NOMO-1 (cell line): Measurements from ENCODE around the gene SQSTM1.
"Not testable (repeated sequence)": the region's sequence is repeated elsewhere in the genome, so short reads cannot be mapped to it uniquely, and the experiment has no call there.

ENCODE experiments used
- DNase-seq, 2 experiments: peaks; one replicate each; lab custom pipeline; 2025; ENCODE audit not compliant: unreplicated experiment in 2 of 2; lab: John Stamatoyannopoulos, UW

Gene SQSTM1

DNA sequence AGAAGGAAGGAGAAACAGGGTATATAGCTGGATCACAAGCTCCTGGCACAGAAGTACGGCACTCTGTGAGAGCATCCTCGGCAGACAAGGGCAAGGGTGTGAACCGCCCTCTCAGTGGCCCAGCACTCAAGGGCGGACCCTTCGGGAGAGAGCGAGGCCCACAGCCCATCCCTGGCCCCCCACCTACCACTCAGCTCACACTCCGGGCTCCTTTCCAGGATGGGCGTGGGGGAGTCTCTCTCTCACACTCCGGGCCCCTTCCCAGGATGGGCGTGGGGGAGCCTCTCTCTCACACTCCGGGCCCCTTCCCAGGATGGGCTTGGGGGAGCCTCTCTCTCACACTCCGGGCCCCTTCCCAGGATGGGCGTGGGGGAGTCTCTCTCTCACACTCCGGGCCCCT, 50.8 kb downstream of the SQSTM1 start:
- DNase-seq = not testable (repeated sequence)

DNA sequence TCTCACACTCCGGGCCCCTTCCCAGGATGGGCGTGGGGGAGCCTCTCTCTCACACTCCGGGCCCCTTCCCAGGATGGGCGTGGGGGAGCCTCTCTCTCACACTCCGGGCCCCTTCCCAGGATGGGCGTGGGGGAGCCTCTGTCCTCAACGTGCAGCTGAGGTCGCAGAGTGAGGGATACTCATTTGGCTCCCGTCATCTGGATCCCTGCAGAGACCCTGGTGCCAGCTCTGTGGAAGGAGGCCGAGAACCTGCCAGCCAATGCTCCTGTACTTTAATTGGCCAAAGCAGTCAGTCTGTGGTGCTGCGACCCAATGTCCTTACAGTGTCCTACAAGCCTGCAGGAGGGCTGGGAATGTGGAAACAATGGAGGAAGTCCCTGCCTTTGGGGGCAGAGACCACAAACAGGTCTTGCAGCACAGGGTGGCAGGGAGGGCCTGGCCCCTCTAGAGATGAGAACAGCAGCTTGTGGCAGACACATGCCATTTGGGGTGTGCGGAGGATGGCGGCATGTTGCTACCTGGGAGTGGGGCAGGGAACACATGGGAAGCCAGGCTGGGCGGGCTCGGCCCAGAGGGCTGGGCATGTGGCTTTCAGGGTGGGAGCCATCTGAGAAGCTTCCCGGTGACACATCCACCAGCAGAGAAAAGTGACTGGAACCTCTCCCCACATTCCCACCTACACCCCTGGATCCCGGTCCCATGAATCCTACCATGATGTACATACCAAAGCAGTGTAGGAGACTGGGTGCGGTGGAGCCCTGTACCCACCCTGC, 51.5 kb downstream of the SQSTM1 start:
- DNase-seq = no peak

DNA sequence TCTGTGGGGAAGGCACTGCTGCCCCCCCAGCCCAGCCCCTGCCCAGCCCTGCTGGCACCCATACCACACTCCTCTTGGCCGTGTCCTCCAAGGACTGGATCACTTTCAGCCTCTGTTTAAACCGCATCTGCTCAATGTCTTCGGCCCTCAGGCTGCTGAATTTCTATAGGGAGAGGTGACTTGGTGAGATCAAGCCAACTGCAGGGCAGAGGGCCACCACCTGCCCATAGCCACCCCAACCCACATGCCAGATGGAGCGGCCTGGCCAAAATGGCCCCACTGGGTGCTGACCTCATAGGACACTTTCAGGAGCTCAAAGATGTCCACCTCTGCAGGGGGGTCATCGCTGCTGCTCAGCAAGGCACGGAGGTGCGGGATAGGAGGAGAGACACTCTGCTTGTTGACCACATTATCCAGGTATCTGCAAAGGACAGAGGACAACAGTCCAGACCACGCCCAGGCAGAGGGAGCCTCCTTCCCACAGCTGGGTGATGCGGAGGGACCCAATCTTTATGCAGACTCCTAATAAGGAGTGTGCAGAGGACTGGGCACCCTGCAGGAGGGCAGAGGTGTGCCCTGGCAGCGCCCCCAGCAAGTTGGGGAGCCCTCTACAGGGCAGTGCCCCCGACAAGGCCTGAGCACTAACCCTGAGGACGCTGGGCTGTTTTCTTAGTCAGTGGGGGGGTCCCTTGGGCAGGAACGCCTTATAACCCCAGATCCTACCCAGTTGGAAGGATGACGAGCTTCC, 52.3 kb downstream of the SQSTM1 start:
- DNase-seq = no peak

DNA sequence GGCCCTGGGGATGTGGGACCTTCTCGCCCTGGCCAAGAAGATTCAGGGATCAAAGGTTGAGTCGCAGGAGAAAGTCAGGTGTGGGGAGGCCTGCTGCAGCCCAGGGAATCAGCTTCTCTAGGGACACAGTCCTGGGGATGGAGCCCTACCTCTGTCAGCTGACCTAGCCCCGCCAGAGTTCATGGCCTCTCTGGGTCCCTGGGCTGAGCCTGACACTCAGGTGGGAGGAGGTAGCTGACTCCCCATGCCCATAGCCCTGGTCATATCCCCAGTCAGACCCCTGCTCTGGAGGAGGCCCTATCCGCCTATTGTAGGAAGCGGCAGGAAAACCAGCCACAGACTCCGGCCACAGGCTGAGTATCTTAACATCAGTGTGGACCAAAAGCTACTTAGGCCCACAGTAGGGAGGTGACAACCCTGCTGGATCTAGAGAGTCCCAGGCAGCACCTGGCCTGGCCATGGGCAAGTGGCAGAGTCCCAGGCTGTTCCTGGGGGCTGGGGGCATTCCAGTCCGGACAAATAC, 52.9 kb downstream of the SQSTM1 start:
- no peak for DNase-seq

DNA sequence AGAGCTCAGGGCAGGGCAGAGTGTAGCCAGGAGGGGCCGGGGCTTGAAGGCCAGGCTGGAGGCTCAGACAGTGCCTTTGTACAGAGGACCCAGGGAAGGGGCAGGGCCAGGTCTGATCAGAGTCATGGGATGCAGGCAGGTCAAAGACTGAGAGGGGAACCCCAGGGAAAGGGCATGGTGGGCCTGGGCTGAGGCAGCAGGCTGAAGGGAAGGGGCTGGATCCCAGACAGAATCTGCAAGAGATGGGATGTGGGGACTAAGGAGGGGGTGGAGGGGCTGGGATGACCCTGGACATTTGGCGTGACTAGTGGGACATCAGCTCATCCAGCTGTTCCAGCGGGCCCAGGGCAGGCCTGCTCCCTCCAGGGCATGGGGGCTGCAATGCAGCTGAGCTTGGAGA, 53.4 kb downstream of the SQSTM1 start:
- DNase-seq = no peak

DNA sequence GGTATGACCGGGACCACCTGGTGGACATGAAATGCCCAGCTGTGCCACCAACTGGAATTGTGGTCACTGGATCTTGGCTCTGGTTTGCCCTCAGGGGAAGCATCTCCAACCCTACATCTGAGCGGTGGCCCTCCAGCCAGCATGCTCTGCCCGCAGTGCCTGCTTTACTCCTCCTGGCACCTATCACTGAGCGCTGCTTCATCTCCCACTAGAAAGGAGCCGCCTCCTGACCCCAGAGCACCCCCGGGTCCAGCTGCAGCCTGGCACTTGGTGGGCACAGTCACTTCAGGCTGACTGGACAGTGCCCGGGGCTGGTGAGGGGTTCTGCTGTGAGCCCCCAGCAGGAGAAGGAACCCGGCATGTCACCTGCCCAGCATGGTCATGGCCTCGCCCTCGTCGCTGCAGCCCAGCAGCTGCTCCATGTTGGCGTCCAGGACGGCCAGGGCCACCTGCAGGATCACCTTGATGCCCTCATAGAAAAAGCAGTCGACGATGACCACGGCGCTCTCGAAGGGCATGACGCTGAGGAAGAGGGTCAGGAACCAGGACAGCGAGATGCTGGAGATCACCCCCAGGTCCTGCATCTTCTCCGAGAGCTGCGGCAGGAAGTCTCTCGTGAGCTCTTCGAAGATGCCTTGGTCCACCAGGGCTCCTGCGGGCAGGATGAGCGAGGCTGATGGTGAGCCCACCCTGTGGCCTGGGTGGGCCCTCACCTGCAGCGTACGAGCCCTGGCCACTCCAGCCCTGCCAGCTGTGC, 54.0 kb downstream of the SQSTM1 start:
- no peak for DNase-seq

DNA sequence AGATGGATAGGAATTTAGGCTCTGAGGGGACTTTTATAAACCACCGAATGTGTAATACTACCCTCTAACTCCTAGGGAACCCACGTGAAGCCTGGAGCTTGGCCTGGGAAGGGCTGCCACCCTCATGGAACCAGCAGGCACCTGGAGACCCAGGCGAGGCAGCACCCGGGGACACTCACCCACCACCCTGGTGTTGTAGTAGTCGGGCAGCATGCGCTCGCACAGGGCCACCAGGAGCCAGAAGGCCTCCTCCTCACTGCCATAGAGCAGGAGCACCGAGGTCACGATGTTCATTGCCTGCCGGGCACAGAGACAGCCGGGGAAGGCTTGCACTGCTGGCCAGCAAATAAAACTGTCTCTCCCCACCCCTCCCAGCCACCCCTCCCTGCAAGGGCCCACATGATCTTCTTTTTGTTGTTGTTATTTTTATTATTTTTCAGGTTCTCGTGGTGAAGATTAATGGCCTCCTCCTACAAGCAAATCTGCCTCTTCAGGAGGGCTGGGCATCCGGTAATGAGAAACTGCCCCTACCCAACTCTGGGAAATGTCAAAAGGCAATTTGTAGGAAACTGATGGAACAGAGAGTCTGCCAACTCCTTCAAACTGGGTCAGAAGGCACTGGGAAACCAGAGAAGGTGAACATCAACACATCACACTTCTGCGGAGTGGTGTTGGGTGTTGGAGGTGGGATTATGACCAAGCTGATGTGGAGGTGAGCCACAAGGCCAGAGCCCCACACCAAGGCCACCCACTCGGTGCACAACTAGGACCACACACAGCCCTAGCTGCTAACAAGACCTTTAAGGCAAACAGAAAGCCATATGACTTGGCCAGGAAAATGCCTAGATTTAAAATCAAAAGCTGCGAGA, 55.3 kb downstream of the SQSTM1 start:
- no peak for DNase-seq

DNA sequence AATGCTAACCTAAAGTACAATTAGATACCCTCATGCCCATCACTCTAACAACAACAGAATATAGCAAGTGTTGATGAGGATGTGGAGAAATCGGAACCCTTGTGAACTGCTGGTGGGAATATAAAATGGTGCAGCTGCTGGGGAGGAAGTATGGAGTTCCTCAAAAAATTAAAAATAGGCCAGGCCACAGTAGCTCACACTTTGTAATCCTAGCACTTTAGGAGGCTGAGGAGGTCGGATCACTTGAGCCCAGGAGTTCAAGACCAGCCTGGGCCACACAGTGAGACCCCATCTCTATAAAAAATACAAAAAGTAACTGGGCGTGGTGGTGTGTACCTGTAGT, 55.9 kb downstream of the SQSTM1 start:
- no peak for DNase-seq

DNA sequence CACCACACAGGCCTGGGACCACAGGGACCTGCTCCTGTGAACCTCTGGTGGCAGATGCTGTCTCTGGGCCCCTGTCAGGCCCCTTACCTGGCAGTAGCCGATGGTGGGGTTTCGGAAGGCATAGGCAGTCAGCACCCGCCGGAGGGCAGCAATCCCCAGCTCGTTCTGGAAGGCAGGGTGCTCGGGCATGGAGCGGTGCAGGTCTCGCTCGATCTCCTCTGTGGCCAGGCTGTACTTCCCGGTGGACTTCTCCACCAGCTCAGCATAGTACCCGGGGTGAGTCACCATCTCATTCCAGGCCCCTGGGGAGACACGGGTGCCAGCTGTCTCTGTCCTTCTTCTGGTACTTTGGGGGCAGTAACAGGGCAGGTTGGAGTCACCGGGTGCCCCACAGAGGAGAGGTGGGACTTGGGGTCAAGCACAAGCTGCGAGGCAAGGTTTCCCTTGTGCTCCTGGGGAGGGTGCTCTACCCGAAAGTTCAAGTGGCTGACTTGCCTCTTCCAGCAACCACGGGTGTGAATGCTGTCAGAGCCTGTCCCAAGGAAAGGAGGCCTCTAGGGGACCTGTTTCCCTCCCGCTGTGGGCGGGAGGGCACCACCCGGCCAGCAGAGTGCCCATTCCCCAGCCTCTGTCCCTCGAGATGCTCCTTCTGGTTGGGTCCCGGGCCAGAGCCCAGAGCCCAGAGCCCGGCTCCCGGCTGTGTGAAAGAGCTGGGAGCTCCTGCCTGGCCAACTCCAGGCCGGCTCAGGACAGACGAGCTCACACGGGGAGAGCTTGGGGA, 57.7 kb downstream of the SQSTM1 start:
- DNase-seq = no peak

DNA sequence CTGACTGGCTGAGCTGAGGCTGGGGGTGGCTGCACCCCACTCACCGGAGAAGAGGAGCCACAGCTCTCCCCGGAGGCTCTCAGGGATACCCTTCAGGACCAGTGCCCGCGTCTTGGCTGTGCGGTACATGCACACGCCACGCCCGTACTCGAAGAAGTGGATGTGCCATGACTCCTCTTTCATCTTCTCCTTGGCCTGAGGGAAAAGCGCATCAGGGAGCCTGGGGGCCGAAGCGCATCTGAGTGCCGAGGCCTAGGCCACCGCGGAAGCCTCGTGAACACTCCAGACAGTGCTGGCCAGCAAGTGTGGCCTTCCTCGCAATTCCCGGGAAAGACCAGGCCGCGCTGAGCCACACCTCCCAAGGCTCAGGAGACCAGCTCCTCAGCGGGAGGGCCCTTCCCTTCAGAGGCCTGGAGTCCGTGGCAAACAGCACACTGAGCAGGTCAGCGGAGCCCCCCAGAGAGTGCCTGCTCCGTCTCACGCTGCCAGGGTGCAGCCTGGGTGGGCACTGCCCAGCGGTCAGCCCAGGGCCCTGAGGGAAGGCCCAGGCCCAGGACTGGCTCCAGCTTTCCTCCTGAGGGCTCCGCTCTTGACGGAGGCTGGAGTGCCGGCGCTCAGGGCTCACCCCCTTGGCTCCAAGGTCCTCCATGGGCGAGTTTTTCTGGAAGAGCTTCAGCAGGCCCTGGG, 58.4 kb downstream of the SQSTM1 start:
- no peak for DNase-seq

DNA sequence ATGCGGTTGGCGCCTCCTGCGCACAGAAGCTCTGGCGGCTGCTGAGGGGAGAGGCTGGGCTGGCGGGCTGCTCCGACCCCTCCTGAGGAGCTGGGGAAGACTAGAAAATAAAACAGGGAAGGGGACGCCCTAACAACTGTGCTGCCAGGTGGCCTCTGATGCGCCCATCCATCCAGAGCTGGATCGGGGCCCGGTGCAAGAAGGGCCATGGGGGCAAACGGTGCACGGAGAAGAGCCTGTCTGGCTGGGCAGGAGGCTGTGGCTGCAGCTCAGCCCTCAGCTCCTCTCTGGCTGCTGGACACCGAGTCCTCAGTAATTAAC, 58.9 kb downstream of the SQSTM1 start:
- no peak for DNase-seq

DNA sequence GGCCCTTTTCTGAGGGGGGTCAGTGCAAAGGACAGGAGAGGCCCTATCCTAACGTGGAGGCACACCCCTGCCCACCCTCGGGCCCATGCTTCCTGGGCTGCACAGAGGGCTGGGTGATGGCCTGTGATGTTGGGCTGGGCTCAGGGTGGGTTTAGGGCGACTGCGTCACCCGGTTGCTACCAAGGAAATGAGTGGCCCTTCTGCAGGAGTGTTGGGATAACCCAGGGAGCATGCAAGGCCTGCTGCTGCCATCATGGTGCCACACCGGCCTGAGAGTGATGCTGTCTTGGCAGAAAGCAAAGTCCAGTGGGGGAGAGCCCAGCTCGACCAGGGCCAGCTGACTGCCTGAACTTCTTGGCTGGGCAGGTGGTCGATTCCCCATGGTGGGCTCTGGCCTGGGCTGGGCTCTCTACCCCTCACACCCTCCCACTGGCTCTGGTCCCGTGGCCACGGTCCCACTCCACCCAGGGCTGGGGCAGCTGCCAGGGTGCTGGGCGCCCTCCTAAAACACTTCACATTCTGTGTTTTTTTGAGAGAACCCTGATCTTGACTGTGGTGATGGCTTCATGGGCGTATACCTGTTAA, 59.5 kb downstream of the SQSTM1 start:
- no peak for DNase-seq

DNA sequence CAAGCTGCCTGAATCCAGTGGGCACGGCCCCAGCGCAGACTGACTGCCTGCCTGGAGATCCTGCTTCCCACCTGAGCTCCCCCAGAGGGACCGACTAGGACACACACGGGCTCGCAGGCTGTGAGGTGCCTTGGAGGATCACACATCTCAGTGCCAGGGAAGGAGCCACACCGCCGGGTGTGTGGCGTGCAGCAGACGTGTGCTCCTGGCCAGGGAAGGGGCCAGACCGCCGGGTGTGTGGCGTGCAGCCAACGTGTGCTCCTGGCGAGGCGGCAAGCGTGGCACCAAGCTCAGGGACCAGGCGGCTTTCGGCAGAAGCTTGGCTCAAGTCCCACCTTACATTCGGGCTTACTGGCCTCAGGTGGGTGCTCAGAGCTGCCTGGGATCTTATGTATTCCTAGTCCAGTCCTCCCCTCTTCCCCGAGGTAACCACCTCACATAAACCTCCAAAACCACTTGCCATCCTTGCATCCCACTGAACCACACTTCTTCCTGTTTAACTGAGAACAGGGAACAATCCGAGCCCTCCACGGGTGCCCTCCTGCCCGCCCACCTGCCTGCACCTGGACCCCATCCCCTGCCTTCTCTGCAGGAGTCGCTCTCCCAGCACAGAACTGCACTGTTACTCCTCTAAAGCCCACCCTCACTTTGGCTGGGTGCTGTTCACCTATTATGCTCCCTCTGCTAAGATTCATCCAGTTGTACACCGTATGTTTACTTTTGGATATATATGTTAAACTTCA, 60.3 kb downstream of the SQSTM1 start:
- no peak for DNase-seq

DNA sequence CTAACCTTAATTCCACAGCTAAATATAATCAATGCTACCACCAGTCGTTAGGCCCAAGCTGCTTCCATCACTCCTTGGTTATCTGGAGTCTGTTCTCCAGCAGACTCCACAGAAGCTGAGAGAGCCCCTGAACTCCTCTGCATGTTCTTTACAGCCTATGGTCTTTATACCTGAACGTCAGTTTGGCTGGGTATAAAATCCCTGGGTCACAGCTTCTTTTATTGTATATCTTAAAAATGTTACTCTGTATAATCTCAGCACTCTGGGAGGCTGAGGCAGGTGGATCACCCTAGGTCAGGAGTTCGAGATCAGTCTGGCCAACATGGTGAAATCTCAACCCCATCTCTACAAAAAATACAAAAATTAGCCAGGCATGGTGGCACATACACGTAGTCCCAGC, 61.6 kb downstream of the SQSTM1 start:
- DNase-seq = no peak

DNA sequence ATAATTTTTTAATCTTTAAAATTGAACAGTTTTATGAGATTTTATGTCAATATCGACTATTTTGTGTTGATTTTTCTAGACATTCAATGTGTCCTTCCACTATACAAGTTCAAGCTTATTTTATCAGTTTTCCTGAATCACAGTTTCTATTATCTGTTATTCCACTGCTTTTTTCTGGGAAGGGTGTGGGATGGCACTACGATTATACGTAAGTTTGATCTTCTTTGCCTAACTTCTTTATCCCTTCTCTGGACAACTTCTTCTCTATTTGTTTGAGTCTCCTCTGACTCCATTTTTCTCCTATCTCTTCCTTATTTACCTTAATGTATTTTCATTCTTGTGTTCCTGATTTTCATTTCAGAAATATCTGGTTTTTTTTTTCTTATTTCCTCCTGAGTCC, 62.5 kb downstream of the SQSTM1 start:
- no peak for DNase-seq

DNA sequence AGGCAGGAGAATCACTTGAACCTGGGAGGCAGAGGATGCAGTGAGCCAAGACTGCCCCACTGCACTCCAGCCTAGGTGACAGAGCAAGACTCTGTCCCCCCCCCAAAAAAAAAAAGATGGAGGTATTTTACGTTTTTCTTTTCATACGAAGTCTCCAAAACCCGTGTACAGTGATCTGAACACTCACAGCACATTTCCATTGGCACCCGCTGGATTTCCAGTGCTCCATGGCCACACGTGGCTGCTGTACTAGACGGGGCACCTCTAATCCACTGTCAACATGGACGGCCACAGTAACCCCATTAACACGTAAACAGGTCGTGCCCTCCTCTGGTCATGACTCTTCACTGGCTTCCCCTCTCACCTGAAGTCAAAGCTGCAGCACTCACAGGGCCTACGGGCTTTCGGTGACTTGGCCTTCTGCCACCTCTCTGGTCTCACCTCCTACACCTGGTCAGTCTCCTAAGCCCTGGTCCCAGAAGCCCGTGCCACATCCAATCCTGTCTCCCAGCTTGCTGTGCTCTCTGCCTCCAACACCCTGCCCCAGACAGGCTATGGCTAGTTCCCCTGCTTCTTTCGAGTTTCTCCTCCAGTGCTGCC, 64.9 kb downstream of the SQSTM1 start:
- no peak for DNase-seq

DNA sequence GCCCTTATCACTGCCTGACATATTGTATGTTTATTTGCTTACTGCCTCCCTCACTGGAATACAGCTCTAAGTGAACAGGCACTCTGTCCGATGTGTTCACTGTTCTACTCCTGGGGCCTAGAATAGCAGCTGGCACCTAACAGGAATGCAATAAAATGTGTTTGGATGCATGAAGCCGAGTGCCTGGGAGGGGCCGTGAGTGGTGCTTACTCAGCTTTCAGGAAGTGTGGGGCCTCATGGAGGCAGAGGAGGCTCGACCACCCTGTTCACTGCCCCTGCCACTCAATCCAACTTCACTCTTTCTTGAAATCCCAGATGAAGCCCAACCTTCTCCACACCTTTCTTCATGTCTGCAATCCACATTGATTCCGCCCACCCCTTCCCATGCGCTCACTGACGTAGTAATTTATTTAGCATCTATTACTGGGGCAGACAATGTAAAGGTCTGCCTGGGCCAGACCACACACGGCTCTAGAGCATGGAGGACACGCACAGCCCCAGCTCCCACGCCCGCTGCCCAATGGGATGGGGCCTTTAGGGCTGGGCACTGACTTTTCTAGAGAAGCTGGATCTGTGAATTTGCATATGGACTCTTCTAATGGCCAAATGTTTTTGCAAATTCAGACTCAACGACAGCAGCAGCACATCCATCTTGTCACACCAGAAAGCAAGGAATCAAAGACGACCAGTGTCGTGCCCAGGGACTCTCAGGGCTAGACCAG, 65.6 kb downstream of the SQSTM1 start:
- DNase-seq = no peak
